ENCODE data around the gene TTI1.

- TF ChIP-seq RARB (CRISPR knock-in tag; IDR thresholded peaks at IDR 0.05) (no peak), CREB5 (CRISPR knock-in tag; IDR thresholded peaks at IDR 0.05; ENCODE audit: low read depth) (no peak), ZFP30 (CRISPR knock-in tag; IDR thresholded peaks at IDR 0.05) (no peak), PATZ1 (CRISPR knock-in tag; IDR thresholded peaks at IDR 0.05; ENCODE audit: borderline replicate concordance) (no peak)
Measured at GRCh38 chr20:38081575-38081974, 48.3 kb upstream of the TTI1 start.
